Right atrium auricular region (tissue), 2 donors: ENCODE results near the gene SORBS1. TPM values are rescaled to one million over a fixed set of nuclear protein-coding genes. Genes with fewer than 3 reads are reported as not detected.

Experiments
- DNase-seq: peaks from one replicate; pipeline ENCODE4 v3.0.0-alpha.2; 2019; ENCODE audit warnings: low spot score
- H3K27ac ChIP-seq, 2 donors: fragments of 200-600 bp; sonication (generic); 1 replicate in 1 of 2; 2 replicates in 1 of 2; pipeline ENCODE4 v1.5.1; 2016 to 2019
- H3K27me3 ChIP-seq, 2 donors: fragments of 200-600 bp; sonication (generic); one replicate each; pipeline versions ENCODE4 v1.5.1 to v1.6.0; 2017 to 2019
- H3K36me3 ChIP-seq: fragments of 200-600 bp; sonication (generic); one replicate; pipeline ENCODE4 v1.5.1; 2016
- H3K4me1 ChIP-seq, 2 donors: fragments of 200-600 bp; sonication (generic); one replicate each; pipeline versions ENCODE4 v1.5.1 to v1.6.0; 2017 to 2019
- H3K4me3 ChIP-seq, 2 donors: fragments of 200-600 bp; sonication (generic); 1 replicate in 1 of 2; 2 replicates in 1 of 2; pipeline ENCODE4 v1.5.1; 2017 to 2019; ENCODE audit warnings: mild to moderate bottlenecking in 1 of 2, moderate library complexity in 1 of 2
- H3K9me3 ChIP-seq, 2 donors: fragments of 200-600 bp; sonication (generic); one replicate each; pipeline ENCODE4 v1.5.1; 2019
- CTCF ChIP-seq, 2 donors: fragments of 200-600 bp; sonication (generic); IDR thresholded peaks; one replicate each; pipeline ENCODE4 v1.5.1; 2019; ENCODE audit warnings: antibody characterized with exemption in 2 of 2
- total RNA-seq, 2 donors: library from RNA; depleted of rRNA; stranded (reverse); fragments of >200 nt; gene quantifications; one replicate each; pipeline ENCODE4 v1.1.0, GENCODE V29; 2016

The SORBS1 gene
- total RNA-seq, 2 donors from 2014 or later, result 742 to 815 TPM

- DNase-seq, result no peak
- peaks cover 0 to 78% of the 10 kb centered on the region in 2 donors for H3K4me1 ChIP-seq
- TF ChIP-seq CTCF (IDR thresholded peaks at IDR 0.05), result no peak
- H3K36me3 ChIP-seq, result peaks cover 61% of the 10 kb centered on the region
- H3K27me3 ChIP-seq, result no peaks in the 10 kb centered on the region
- H3K27ac ChIP-seq, result peak overlapping the region; percentile 66 to 96
- no peaks in the 10 kb centered on the region for H3K9me3 ChIP-seq
- no peak overlapping the region for H3K4me3 ChIP-seq
Measured at GRCh38 chr10:95437669-95438068, 123.5 kb downstream of the SORBS1 start.

GRCh38 chr10:95435548-95436279, 125.5 kb downstream of the SORBS1 start:
- Histone ChIP-seq H3K27me3 (no peaks in the 10 kb centered on the region), H3K4me3 (no peak overlapping the region), H3K4me1 (peaks cover 0 to 88% of the 10 kb centered on the region in 2 donors), H3K9me3 (no peaks in the 10 kb centered on the region), H3K36me3 (peaks cover 77% of the 10 kb centered on the region), H3K27ac (peak overlapping the region; percentile 85 to 96)
- no peak for TF ChIP-seq CTCF (IDR thresholded peaks at IDR 0.05)
- no peak for DNase-seq

GRCh38 chr10:95434583-95434982, 126.6 kb downstream of the SORBS1 start:
- no peak for TF ChIP-seq CTCF (IDR thresholded peaks at IDR 0.05)
- Histone ChIP-seq H3K9me3 (no peaks in the 10 kb centered on the region), H3K36me3 (peaks cover 84% of the 10 kb centered on the region)

GRCh38 chr10:95431900-95432342, 129.2 kb downstream of the SORBS1 start:
- Histone ChIP-seq H3K27me3 (no peaks in the 10 kb centered on the region), H3K4me3 (no peak overlapping the region), H3K4me1 (peaks cover 0 to 94% of the 10 kb centered on the region in 2 donors), H3K27ac (peak overlapping the region; percentile 85 to 96), H3K36me3 (peaks cover 73% of the 10 kb centered on the region), H3K9me3 (no peaks in the 10 kb centered on the region)
- no peak for DNase-seq
- no peak for TF ChIP-seq CTCF (IDR thresholded peaks at IDR 0.05)

More at GRCh38 chr10:95434583-95434982, 126.6 kb downstream of the SORBS1 start:
- no peak overlapping the region for H3K4me3 ChIP-seq
- DNase-seq, result no peak
- H3K27ac ChIP-seq, result peak overlapping the region; percentile 85 to 96
- peaks cover 0 to 87% of the 10 kb centered on the region in 2 donors for H3K4me1 ChIP-seq
- no peaks in the 10 kb centered on the region for H3K27me3 ChIP-seq

GRCh38 chr10:95430231-95430951, 130.8 kb downstream of the SORBS1 start:
- Histone ChIP-seq H3K4me1 (peaks cover 0 to 96% of the 10 kb centered on the region in 2 donors), H3K36me3 (peaks cover 70% of the 10 kb centered on the region), H3K9me3 (no peaks in the 10 kb centered on the region), H3K4me3 (no peak overlapping the region), H3K27ac (peak overlapping the region; percentile 85 to 96), H3K27me3 (no peaks in the 10 kb centered on the region)
- TF ChIP-seq CTCF (IDR thresholded peaks at IDR 0.05), result peak; percentile 92 to 96
- no peak for DNase-seq
